Upper lobe of left lung (tissue), 4 donors: ENCODE results near the gene NAT14.

Experiments
- EP300 ChIP-seq, 4 donors: sonication (generic); formaldehyde crosslinking; IDR thresholded peaks; one replicate each; pipeline ENCODE4 v1.5.1; 2017; ENCODE audit warnings: antibody characterized with exemption in 4 of 4, control low read depth in 2 of 4
- POLR2A ChIP-seq, 4 donors: fragments of 450-650 bp; IDR thresholded peaks; one replicate each; pipeline ENCODE4 v1.5.1; 2016 to 2017; ENCODE audit warnings: antibody characterized with exemption in 4 of 4, mild to moderate bottlenecking in 2 of 4
- POLR2AphosphoS5 ChIP-seq, 2 donors: sonication (generic); formaldehyde crosslinking; IDR thresholded peaks; one replicate each; pipeline ENCODE4 v1.5.1; 2017; ENCODE audit warnings: antibody characterized with exemption in 2 of 2
- TF ChIP-seq, protein P1 (sequence below), 6 experiments: fragments of 450-650 bp in 4 of 6; fragments of 200-600 bp in 2 of 6; sonication (generic) in 2 of 6; IDR thresholded peaks; one replicate each; pipeline ENCODE4 v1.5.1; 2016 to 2019; ENCODE audit warnings: antibody characterized with exemption in 6 of 6

DNA sequence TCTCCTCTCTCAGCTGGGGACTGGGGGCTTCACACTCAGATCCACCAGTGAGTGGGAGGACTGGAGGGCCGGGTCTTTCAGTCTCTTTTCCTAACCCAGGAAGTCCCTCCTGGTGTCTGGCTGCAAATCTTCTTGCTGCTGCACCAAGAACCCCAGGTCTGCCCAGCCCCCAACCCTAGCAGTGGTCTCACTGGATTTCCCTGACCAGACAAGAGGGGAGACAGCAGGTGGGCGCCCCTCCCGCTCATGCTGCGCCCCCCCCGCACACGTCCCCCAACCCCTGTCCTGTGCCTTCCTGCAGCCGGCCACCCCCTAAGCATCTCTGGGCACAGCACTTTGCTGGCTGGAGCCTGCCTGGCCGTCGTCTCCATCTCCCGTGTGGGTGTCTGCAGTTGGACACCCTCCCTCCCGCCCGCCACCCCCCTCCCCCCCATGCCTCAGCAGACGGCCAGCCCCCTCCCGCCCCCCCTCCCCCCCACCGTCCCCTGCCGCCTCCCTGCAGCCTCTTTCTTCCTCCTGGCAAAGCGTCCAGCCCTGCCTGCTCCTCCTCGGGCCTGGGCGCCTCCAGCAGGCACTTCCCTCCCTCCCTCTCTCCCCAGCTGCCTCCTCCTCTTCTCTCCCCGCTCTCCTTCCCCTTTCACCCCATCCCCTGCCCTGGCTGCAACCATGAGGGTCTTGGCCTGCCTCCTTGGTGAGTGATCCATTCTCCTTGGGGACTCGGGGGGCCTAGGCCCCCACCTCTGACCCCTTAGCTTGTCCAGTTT lies 3.1 kb downstream of the NAT14 start, which contains the start of gene SSC5D:
- TF ChIP-seq, protein P1, sequence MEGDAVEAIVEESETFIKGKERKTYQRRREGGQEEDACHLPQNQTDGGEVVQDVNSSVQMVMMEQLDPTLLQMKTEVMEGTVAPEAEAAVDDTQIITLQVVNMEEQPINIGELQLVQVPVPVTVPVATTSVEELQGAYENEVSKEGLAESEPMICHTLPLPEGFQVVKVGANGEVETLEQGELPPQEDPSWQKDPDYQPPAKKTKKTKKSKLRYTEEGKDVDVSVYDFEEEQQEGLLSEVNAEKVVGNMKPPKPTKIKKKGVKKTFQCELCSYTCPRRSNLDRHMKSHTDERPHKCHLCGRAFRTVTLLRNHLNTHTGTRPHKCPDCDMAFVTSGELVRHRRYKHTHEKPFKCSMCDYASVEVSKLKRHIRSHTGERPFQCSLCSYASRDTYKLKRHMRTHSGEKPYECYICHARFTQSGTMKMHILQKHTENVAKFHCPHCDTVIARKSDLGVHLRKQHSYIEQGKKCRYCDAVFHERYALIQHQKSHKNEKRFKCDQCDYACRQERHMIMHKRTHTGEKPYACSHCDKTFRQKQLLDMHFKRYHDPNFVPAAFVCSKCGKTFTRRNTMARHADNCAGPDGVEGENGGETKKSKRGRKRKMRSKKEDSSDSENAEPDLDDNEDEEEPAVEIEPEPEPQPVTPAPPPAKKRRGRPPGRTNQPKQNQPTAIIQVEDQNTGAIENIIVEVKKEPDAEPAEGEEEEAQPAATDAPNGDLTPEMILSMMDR (IDR thresholded peaks at IDR 0.05) = no peak
- TF ChIP-seq EP300 (IDR thresholded peaks at IDR 0.05) (no peak), POLR2AphosphoS5 (IDR thresholded peaks at IDR 0.05) (no peak), POLR2A (IDR thresholded peaks at IDR 0.05) (no peak)
